Retina (tissue), 1 donor: ENCODE data around the gene PAGE3.

ENCODE experiments used
- DNase-seq: peaks from one replicate; pipeline ENCODE4 v3.0.0-alpha.2; 2016

PAGE3 gene

DNA sequence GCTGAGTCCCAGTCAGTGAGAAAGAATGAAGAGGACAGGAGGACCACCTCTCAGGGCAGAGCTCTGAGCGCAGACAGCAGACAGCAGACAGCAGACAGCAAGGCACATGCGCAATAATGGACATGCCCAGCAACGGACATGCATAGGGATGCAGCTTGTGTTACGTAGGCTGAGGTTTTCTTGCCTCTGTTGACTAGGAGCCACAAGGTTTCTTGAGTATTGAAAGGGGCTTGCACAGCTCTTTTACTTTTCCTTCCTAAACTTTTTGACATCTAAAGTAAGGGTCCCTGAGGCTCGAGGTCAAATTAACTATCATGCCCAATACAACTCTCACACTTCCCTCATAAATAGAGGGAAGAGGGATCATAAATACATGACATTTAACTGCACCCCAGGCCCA lies at the start of gene PAGE3:
Gene PAGE3, minus strand, starts transcription at position 101 of the 400 bp plus-strand sequence. CDS start 1,013 bp downstream, outside the sequence.
- DNase-seq = no peak

- no peak for DNase-seq
Measured at GRCh38 chrX:55312655-55313054, 47.9 kb upstream of the PAGE3 start.

DNA sequence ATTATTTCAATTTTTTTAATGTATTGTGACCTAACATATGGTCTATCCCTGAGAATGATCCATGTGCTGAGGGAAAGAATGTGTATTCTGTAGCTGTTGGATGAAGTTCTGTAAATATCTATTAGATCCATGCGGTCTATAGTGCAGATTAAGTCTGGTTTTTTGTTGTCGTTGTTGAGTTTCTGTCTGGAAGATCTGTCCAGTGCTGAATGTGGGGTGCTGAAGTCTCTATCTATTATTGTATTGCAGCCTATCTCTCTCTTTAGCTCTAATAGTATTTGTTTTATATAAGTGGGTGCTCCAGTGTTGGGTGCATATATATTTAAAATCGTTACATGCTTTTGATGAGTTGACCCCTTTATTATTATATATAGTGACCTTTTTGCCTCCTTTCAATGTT lies 26.2 kb upstream of the PAGE3 start:
- no peak for DNase-seq

GRCh38 chrX:55279832-55280231 lies 15.1 kb upstream of the PAGE3 start:
- no peak for DNase-seq

- DNase-seq = no peak
Measured at GRCh38 chrX:55260806-55261205, 3.9 kb downstream of the PAGE3 start.

DNA sequence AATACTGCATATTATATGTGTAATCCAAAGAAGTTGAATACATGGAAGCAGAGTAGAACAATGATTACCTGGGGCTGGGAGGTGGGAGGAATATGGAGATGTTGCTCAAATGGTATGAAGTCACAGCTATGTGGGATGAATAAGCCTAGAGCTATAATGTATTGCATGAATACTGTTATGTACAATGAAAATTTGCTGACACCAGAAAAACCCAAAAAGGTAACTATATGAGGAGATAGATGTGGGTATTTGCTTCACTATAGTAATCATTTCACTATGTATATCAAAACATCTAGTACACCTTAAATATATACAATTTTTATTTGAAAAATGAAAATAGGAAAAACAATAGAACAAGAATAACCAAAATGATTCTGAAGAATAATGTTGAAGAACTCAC lies 11.2 kb downstream of the PAGE3 start:
- no peak for DNase-seq

DNA sequence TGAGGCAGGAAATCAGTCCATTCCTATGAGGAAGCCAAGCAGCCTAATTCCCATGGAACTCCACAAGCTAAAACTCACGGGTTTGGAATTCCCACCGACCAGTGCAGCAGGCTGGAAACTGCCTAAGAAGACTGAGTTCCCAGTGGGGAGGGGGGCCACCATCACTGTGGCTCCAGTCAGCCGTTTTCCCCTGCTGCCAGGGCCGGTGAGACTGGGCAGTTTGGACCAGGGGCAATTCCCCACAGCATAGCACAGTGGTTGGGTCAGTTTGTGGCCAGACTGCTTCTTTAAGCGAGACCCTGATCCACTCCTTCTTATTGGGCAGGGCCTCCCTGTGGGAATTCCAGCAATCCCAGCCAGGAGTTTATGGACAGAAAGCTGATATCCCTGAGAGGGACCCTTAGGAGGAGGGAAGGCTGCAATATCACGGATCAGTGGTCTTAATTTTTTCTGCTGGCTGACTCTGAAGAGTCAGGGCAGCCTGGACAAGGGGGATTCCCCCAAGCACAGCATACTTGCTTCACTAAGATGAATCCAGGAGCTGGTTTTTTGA lies 23.9 kb downstream of the PAGE3 start:
- no peak for DNase-seq

DNA sequence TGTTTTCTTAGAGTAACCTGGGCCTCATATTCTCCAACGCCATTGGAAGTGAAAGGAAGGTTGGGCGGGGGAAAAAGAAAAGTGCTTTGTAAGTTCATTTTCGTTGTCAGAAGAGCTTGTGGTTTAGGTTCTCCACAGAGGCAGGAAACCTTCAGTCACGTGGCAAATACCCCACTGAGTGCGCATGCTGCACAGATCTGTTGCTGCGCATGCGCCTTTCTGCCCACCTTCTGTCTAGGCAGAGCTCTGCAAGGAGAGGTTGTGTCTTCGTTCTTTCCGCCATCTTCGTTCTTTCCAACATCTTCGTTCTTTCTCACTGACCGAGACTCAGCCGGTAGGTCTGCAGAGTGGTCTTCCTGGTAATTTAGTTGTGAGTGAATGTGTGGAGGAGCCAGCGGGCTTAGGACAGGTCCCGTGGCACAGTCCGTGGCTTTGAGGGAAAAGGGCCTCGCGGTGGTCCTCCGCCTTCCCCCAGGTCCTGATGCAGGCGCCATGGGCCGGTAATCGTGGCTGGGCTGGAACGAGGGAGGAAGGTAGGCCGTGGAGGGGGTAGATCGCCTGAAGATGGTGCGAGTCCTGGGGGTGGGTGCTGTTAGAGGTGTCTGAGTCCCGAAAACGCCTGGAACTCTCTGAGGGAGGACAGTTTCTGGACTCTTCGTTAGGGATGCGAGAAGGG lies 44.5 kb downstream of the PAGE3 start, which contains the start of gene PAGE5:
Gene PAGE5, plus strand, starts transcription at position 228 of the 676 bp plus-strand sequence. CDS start 1,037 bp downstream, outside the sequence.
- DNase-seq = no peak

DNA sequence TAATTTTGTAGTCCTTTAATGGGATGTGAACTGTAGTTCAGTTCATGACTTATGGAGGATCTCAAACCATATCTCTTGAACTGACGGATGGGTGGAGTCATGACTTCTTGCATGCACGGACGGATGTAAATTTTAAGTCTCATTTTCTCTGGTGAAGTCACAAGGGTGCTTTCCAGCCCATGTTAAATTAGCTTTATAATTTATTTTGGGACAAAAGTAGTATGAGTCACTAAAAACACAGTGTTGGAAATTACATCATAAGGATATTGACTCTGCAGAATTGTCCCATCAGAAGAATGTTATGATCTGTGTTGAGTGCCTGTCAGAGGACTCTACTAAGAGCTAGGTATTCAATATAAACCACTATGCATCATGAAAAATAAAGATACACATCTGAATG lies 51.3 kb downstream of the PAGE3 start:
- no peak for DNase-seq

DNA sequence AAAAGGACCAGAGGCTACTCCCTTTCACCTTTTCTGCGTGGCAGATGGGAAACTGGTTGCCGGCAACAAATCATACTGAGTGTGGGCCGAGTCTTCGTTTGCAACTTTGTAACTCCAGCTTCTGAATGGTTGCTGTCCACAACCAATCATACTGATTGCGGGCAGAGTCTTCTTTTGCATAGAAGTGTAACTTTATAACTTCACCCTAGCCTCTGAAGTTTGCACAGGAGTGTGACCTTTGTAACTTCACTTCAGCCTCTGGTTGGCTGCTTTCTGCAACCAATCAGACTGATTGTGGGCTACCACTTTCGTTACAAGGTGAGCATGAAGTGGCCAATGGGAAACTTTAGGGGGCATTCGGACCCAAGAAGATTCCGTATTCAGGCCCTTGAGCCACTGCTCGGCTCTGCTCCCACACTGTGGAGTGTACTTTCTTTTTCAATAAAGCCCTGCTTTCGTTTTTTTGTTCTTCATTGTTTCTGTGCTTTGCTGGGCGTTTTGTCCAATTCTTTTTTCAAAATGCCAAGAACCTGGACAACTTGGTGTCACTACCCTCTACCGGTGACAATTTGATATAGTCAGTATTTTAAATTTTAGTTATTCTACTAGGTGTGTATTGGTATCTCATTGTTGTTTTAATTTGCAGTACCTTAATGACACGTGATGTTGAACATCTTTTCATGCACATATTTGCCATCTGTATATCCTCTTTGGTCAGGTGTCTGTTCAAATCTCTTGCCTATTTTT lies 53.6 kb downstream of the PAGE3 start:
- DNase-seq = no peak
